ENCODE results near the gene TYMP. TPM values are rescaled to one million over a fixed set of nuclear protein-coding genes. Genes with fewer than 3 reads are reported as not detected.

Gene TYMP
- total RNA-seq, 4 donors from 2014 or later, result 27.4 to 79.2 (median 35.9) TPM

DNA sequence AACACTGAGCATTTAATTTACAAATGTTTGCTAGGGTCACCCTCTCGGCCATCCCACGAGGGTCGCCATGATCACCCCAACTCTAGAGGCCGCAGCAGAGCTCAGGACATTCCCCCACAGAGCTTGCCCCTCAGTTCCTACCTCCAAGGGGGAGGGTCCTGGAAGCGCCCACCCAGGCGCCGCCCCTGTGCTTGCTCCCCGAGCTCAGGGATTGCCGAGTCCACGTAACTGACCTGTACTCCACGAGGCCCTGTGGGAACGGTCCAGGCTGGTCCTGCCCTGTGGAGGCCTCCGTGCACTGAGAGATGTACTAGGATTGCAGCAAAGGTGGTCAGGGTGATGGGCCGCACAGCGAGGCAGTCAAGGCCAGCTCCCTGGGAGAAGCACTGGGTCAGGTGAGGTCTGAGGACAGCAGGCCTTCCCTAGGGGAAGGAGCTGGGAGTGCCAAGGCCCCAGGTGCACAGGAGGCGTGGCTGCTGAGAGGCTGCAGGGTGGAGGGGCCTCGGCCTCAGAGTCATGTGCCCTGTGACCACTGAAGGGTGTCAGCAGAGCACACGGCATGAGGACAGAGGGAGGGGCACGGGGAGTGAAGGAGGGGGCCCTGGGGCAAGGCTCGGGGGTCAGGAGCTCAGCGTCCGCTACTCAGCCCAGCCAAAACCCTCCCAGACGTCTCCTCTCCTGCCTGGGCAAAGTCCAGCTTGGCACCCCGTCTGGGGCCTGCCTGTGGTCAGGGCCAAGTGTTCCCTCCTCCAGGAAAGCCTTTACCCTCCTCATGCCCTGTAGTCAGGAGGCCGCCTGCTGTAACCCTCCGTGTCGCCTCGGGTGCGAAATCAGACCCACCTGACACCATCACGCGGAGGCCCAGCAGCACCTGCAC lies 45.6 kb downstream of the TYMP start:
- Histone ChIP-seq H3K4me1 (peaks cover 3 to 19% (median 16%) of the 10 kb centered on the region in 4 donors), H3K4me3 (no peak overlapping the region), H3K27me3 (peaks cover 10 to 97% (median 47%) of the 10 kb centered on the region in 4 donors), H3K36me3 (no peaks in the 10 kb centered on the region), H3K27ac (replicated peaks in 1 of 4) (no peak overlapping the region), H3K9me3 (no peaks in the 10 kb centered on the region)
- intact Hi-C loops (cut with DNase I), result no loop called here
- no peak for DNase-seq (ENCODE audit: extremely low spot score)
- 85% methylated on average over 14 of the region's 31 CpGs for WGBS
- no peak for TF ChIP-seq EP300 (IDR thresholded peaks at IDR 0.05)
- TF ChIP-seq, protein P1, sequence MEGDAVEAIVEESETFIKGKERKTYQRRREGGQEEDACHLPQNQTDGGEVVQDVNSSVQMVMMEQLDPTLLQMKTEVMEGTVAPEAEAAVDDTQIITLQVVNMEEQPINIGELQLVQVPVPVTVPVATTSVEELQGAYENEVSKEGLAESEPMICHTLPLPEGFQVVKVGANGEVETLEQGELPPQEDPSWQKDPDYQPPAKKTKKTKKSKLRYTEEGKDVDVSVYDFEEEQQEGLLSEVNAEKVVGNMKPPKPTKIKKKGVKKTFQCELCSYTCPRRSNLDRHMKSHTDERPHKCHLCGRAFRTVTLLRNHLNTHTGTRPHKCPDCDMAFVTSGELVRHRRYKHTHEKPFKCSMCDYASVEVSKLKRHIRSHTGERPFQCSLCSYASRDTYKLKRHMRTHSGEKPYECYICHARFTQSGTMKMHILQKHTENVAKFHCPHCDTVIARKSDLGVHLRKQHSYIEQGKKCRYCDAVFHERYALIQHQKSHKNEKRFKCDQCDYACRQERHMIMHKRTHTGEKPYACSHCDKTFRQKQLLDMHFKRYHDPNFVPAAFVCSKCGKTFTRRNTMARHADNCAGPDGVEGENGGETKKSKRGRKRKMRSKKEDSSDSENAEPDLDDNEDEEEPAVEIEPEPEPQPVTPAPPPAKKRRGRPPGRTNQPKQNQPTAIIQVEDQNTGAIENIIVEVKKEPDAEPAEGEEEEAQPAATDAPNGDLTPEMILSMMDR (IDR thresholded peaks at IDR 0.05), result no peak
- no peak for TF ChIP-seq POLR2A (IDR thresholded peaks at IDR 0.05; ENCODE audit: low read depth)
- TF ChIP-seq POLR2AphosphoS5 (IDR thresholded peaks at IDR 0.05), result no peak

DNA sequence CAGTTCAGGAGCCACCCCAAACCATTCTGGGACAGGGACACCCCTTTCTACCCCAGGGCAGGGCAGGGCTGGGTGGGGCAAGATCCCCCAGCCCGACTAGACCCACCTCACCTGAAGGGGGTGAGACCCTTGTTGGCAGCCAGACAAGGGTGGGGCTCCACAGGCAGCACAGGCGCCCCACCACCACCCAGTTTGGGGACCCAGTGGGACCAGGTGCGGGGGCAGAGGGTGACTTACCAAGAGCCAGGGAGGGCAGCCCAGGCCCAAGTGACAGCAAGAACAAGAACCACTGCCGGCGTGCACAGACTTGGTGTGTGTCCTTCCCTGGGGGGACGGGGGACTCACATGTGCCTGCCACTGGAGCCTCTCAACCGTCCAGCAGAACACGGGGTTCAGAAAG lies 46.3 kb downstream of the TYMP start:
- 93% methylated on average over 3 of the region's 8 CpGs for WGBS
- H3K27me3 ChIP-seq, result peaks cover 10 to 99% (median 47%) of the 10 kb centered on the region in 4 donors
- no peak for DNase-seq (ENCODE audit: extremely low spot score)

DNA sequence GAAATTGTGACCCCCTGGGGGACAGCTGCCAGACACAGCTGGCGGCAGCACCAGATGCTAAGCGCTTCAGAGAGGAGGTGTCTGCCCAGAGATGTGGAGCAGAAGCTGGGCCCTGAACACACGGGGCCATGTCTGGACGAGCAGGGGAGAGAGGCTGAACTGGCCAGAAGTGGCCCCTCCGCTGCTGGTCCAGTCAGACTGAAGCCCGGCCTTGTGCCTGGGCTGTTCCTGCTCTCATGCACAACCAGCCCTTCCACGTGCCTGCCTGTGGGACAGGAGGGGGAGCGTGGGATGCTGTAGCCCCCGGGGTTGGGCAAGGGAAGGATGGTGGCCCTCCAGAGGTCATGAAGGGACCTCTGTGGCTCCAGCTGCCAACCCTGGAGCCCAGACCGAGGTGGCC lies 46.7 kb downstream of the TYMP start:
- TF ChIP-seq POLR2A (IDR thresholded peaks at IDR 0.05; ENCODE audit: low read depth) (no peak), POLR2AphosphoS5 (IDR thresholded peaks at IDR 0.05) (no peak), EP300 (IDR thresholded peaks at IDR 0.05) (no peak)
- TF ChIP-seq, protein P1 (IDR thresholded peaks at IDR 0.05), result no peak
- Histone ChIP-seq H3K27ac (replicated peaks in 1 of 4) (no peak overlapping the region), H3K4me3 (no peak overlapping the region), H3K4me1 (peaks cover 3 to 19% (median 16%) of the 10 kb centered on the region in 4 donors), H3K27me3 (peaks cover 10 to 96% (median 46%) of the 10 kb centered on the region in 4 donors), H3K36me3 (no peaks in the 10 kb centered on the region), H3K9me3 (no peaks in the 10 kb centered on the region)
- intact Hi-C loops (cut with DNase I), result no loop called here
- 80% methylated on average over 4 of the region's 10 CpGs for WGBS
- no peak for DNase-seq (ENCODE audit: extremely low spot score)

More for the DNA sequence above, 46.3 kb downstream of the TYMP start:
- Histone ChIP-seq H3K4me1 (peaks cover 3 to 19% (median 16%) of the 10 kb centered on the region in 4 donors), H3K9me3 (no peaks in the 10 kb centered on the region), H3K36me3 (no peaks in the 10 kb centered on the region), H3K4me3 (no peak overlapping the region), H3K27ac (replicated peaks in 1 of 4) (no peak overlapping the region)
- intact Hi-C loops (cut with DNase I), result no loop called here
- no peak for TF ChIP-seq EP300 (IDR thresholded peaks at IDR 0.05)
- TF ChIP-seq POLR2AphosphoS5 (IDR thresholded peaks at IDR 0.05), result no peak
- TF ChIP-seq POLR2A (IDR thresholded peaks at IDR 0.05; ENCODE audit: low read depth), result no peak

DNA sequence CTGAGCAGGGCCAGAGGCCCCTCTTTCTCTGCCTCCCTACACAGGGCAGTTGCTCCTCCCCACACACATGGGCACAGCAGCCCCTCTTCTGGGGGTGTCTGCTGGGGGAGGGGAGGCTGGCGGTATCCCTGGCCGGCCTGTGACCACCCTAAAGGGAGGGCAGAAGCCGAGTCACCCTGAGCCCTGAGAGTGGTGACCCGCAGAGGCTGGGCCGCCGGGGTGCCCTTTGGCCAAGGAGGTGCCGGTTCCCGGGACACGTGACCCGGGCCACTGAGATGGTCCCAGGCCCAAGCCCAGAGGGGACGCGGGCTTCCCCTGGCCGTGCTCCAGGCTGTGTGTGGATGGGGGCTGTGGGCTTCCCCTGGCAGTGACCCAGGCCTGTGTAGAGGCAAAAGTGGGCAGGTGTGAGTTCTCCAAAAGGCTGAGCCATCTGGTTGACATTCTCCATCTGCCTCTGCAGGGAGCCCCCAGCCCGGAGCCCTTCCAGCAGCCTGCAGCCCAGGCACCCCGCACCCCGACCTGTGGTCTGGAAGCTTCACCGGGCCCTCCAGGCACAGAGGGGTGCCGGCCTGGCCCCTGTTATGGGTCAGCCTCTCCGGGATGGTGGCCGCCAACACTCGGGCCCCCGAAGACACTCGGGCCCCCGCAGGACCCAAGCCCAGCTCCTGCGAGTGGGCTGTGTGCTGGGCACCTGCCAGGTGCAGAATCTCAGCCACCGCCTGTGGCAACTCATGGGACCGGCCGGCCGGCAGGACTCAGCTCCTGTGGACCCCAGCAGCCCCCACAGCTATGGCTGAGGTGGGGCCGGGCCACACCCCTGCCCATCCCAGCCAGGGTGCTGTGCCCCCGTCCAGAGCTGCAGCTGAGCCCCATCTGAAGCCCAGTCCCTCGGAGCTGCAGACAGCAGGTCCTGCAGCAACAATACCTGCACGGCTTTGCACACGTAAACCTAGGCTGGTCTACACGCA lies 47.4 kb downstream of the TYMP start:
- intact Hi-C loops (cut with DNase I), result no loop called here
- H3K36me3 ChIP-seq, result no peaks in the 10 kb centered on the region
- DNase-seq (ENCODE audit: extremely low spot score), result no peak
- H3K4me3 ChIP-seq, result peak overlapping the region; percentile 46 to 61 (median 52)
- H3K27ac ChIP-seq (replicated peaks in 1 of 4), result no peak overlapping the region
- 37% methylated on average over 9 of the region's 35 CpGs for WGBS
- H3K9me3 ChIP-seq, result no peaks in the 10 kb centered on the region
- peaks cover 10 to 89% (median 44%) of the 10 kb centered on the region in 4 donors for H3K27me3 ChIP-seq
- H3K4me1 ChIP-seq, result peaks cover 3 to 19% (median 16%) of the 10 kb centered on the region in 4 donors
- TF ChIP-seq EP300 (IDR thresholded peaks at IDR 0.05) (no peak), POLR2A (IDR thresholded peaks at IDR 0.05; ENCODE audit: low read depth) (no peak), POLR2AphosphoS5 (IDR thresholded peaks at IDR 0.05) (no peak)
- TF ChIP-seq, protein P1 (IDR thresholded peaks at IDR 0.05), result no peak
